Ascending aorta (tissue), 2 donors: ENCODE measurements around the gene RBM20. TPM values are rescaled to one million over a fixed set of nuclear protein-coding genes. Genes with fewer than 3 reads are reported as not detected.

Experiments
- DNase-seq, 2 donors: peaks; one replicate each; pipeline ENCODE4 v3.0.0-alpha.2; 2019; ENCODE audit warnings: low spot score in 2 of 2
- H3K27ac ChIP-seq, 2 donors: fragments of 200-600 bp; sonication (generic); one replicate each; pipeline ENCODE4 v1.5.1; 2016 to 2017; ENCODE audit warnings: mild to moderate bottlenecking in 1 of 2
- H3K27me3 ChIP-seq: fragments of 200-600 bp; sonication (generic); one replicate; pipeline ENCODE4 v1.5.1; 2017
- H3K36me3 ChIP-seq, 2 donors: fragments of 200-600 bp; sonication (generic); one replicate each; pipeline ENCODE4 v1.5.1; 2016
- H3K4me1 ChIP-seq, 2 donors: fragments of 200-600 bp; sonication (generic); one replicate each; pipeline ENCODE4 v1.5.1; 2016 to 2017; ENCODE audit warnings: mild to moderate bottlenecking in 1 of 2
- H3K4me3 ChIP-seq, 2 donors: fragments of 200-600 bp; sonication (generic); one replicate each; pipeline ENCODE4 v1.5.1; 2016 to 2017; ENCODE audit warnings: mild to moderate bottlenecking in 1 of 2
- H3K9me3 ChIP-seq, 2 donors: fragments of 200-600 bp; sonication (generic); one replicate each; pipeline ENCODE4 v1.5.1; 2016
- CTCF ChIP-seq, 3 experiments: fragments of 200-600 bp in 2 of 3; fragments of 450-650 bp in 1 of 3; sonication (generic) in 2 of 3; IDR thresholded peaks; one replicate each; pipeline ENCODE4 v1.5.1; 2016 to 2019; ENCODE audit warnings: antibody characterized with exemption in 3 of 3, mild to moderate bottlenecking in 1 of 3, moderate library complexity in 1 of 3
- intact Hi-C: fragments of 100-400 bp; cut with DNase I; formaldehyde crosslinking; loops from one replicate; pipeline ENCODE4 v1.15.1; 2023
- total RNA-seq: library from RNA; depleted of rRNA; stranded (reverse); fragments of >200 nt; gene quantifications from one replicate; pipeline ENCODE4 v1.1.0, GENCODE V29; 2016

The RBM20 gene
- total RNA-seq, 1 donor from 2014 or later: 4.8 TPM

- no peaks in the 10 kb centered on the region for H3K27me3 ChIP-seq
- no peak for TF ChIP-seq CTCF (IDR thresholded peaks at IDR 0.05)
- intact Hi-C loops: no loop called here
- no peak for DNase-seq
- no peaks in the 10 kb centered on the region for H3K9me3 ChIP-seq
- no peak overlapping the region for H3K4me3 ChIP-seq
- H3K4me1 ChIP-seq: peaks cover 4 to 12% of the 10 kb centered on the region in 2 donors
- H3K27ac ChIP-seq: no peak overlapping the region
- H3K36me3 ChIP-seq: peaks cover 0 to 9% of the 10 kb centered on the region in 2 donors
Measured at GRCh38 chr10:110813743-110814472, 169.8 kb downstream of the RBM20 start.

DNA sequence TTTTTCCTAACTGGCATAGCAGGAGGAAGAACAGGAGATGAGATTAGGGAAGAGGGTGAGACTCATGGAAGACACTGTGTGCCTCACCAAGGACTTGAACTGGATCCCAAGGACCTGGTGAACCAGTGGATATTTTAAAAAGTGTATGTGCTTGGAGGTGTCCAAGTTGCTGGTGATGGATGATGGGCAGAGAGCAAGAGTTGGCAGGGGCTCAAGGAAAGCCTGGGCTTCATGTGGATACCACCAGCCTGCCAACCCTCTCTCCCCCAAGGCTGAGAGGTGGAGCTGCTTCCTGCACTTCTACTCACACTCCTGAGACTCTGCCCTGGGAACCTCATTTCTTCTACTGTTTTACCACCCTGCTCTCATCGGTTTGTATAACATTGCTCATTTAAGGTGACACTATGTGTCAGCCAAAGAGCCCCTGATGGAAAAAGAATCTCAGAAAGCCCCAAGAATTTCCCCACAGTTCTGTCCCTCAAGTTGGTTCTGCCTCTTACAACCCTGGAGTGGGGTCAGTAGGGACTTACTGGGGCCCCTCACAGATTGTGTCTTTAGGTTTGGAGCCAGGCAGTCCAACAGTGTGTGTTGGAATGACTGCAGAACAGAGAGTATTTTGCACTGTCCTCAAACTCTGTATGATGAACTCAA is 171.3 kb downstream of the RBM20 start:
- Histone ChIP-seq H3K4me1 (peaks cover 9 to 28% of the 10 kb centered on the region in 2 donors), H3K4me3 (no peak overlapping the region), H3K36me3 (peaks cover 0 to 9% of the 10 kb centered on the region in 2 donors), H3K27ac (peak overlapping the region; percentile 32 to 91), H3K9me3 (no peaks in the 10 kb centered on the region), H3K27me3 (no peaks in the 10 kb centered on the region)
- DNase-seq: peak in 1 of 2 donors; percentile 38
- TF ChIP-seq CTCF (IDR thresholded peaks at IDR 0.05): no peak
- intact Hi-C loops: no loop called here

DNA sequence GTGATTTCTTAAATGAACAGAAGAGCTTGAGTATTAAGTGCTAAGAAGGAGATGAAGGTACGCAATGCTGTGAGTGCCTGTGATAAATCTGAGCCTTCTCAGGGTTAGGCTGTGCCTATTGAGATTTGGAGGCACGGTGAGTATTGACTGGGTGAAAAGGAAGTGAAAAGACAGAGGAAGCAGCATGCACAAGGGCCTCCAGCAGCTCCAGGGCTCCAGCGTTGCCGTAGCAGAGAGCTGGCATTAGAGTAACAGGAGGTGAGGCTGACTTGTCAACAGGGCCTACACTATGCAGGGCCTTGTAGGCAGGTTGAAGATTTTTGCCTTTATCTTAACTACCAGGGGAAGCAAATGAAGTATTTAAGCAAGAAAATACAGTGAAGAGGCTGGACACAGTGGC is 173.5 kb downstream of the RBM20 start:
- Histone ChIP-seq H3K4me1 (peaks cover 29 to 49% of the 10 kb centered on the region in 2 donors), H3K36me3 (peaks cover 0 to 7% of the 10 kb centered on the region in 2 donors), H3K4me3 (no peak overlapping the region), H3K27me3 (no peaks in the 10 kb centered on the region), H3K9me3 (no peaks in the 10 kb centered on the region), H3K27ac (peak overlapping the region; percentile 37 to 91)
- DNase-seq: peak in 1 of 2 donors; percentile 35
- no peak for TF ChIP-seq CTCF (IDR thresholded peaks at IDR 0.05)
- intact Hi-C loops: loop anchor here (2.0 kb wide), 1 partner anchor 13 kb away; no protein-coding TSS in a partner anchor

DNA sequence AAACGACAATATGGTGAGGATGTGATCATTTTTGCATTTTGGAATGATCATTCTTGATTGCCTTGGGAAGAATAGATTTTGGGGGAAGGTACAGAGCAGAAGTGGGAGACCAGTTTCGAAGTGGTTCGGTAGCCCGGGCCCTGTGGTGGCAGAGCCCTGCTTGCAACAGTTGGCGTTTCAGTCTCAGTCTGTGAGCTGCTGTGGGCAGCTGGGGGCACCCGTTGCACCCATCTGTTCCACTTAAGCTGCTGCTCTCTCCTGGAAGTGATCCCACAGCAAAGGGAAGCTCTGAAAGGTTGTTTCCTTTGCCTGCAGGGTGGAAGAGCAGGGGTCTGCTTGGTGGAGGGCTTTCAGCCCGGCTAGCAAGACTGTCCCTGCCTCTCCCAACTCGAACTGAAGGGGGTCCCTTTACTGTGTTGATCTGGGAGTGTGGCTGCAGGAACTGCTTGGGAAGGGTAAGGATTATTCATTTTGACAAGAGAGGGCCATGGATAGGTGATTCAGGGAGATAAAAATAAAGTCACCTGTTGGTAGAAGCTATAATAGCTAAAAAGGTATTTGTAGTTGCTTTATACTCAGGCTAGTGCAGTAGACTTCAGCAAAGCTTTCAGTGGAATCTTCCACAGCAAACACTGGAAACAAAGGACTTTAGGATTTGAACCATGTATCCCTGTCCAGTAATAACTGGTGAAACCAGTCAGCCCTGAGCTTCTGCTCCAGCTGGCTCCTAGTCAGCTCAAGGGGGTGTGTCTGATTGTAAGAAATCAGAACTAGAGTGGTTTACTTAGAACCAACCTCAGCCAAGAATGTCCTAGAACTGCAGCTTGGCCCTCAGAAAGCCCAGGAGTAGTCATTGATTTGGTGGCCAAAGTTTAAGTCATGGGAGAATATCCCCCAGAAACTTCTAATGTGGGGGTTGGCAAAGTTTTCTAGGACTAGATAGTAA is 174.4 kb downstream of the RBM20 start:
- Histone ChIP-seq H3K4me1 (peaks cover 33 to 58% of the 10 kb centered on the region in 2 donors), H3K27me3 (no peaks in the 10 kb centered on the region), H3K9me3 (no peaks in the 10 kb centered on the region), H3K4me3 (no peak overlapping the region), H3K36me3 (no peaks in the 10 kb centered on the region), H3K27ac (peak overlapping the region; percentile 86 to 91)
- intact Hi-C loops: loop anchor here (2.0 kb wide), 1 partner anchor 14 kb away; no protein-coding TSS in a partner anchor
- no peak for TF ChIP-seq CTCF (IDR thresholded peaks at IDR 0.05)
- peak in 1 of 2 donors; percentile 77 for DNase-seq

DNA sequence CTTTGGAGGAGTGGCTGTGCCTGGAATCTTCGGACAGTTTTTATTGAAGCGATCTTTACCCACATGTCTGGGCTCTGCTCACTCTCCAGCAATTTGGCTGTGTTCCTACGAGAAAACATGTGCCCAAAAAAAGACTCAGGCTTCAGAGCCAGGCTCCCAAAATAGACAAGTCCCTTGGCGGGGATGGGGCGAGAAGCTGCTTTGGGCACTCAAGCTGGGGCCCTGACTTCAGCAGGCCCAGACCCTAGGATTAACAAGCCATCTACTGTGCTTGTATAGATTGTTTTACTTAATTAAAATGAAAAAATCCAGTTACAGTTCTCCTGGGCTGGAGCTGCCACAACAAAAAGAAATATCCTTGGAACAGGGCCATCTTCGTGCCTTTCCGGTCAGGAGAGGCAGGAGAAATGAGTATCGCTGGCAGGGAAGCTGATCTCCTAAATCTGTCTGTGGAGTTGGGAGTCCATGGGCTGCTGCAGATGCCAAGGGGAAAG is 176.2 kb downstream of the RBM20 start:
- Histone ChIP-seq H3K36me3 (no peaks in the 10 kb centered on the region), H3K4me3 (peak overlapping the region in 1 of 2 donors; percentile 12), H3K4me1 (peaks cover 33 to 58% of the 10 kb centered on the region in 2 donors), H3K27me3 (no peaks in the 10 kb centered on the region), H3K9me3 (no peaks in the 10 kb centered on the region), H3K27ac (peak overlapping the region; percentile 86 to 91)
- peak in 1 of 2 donors; percentile 90 for DNase-seq
- intact Hi-C loops: loop anchor here (2.0 kb wide), 1 partner anchor 52 kb away; no protein-coding TSS in a partner anchor
- TF ChIP-seq CTCF (IDR thresholded peaks at IDR 0.05): no peak
